Activated CD8-positive, alpha-beta T cell treated with anti-CD3 and anti-CD28 coated beads, Interleukin-2, amount 10 ng/mL, durations not matched to agents 7 days and 5 days (primary cell): Measurements from ENCODE around the gene GAS1. TPM values are rescaled to one million over a fixed set of nuclear protein-coding genes. Genes with fewer than 3 reads are reported as not detected.

Source experiments
- ATAC-seq: fragments of 150-1000 bp; cut with Tn5 transposase; one replicate; pipeline ENCODE4 v1.10.0; 2021; ENCODE audit warnings: moderate library complexity
- CTCF ChIA-PET: fragments of 350-600 bp; sonication (Branson Sonifier 250); formaldehyde crosslinking; loops from one replicate; lab custom pipeline; 2021; ENCODE audit warnings: antibody characterized with exemption; lab: Charles Lee
- POLR2A ChIA-PET: fragments of 350-600 bp; sonication (Branson Sonifier 250); formaldehyde crosslinking; loops from one replicate; lab custom pipeline; 2021; ENCODE audit warnings: antibody characterized with exemption; lab: Charles Lee
- DNase-seq: peaks from one replicate; pipeline ENCODE4 v3.0.0-alpha.2; 2020
- H3K27ac Mint-ChIP-seq: one replicate; pipeline ENCODE4 v1.8.0; 2021; ENCODE audit warnings: mild to moderate bottlenecking, mixed read lengths
- H3K27me3 Mint-ChIP-seq: one replicate; pipeline ENCODE4 v1.8.0; 2021; ENCODE audit warnings: low read depth, mixed read lengths
- H3K36me3 Mint-ChIP-seq: one replicate; pipeline ENCODE4 v1.8.0; 2021; ENCODE audit warnings: low read depth, mixed read lengths
- H3K4me1 Mint-ChIP-seq: one replicate; pipeline ENCODE4 v1.8.0; 2021; ENCODE audit warnings: low read depth, mixed read lengths
- H3K4me3 Mint-ChIP-seq: one replicate; pipeline ENCODE4 v1.8.0; 2021; ENCODE audit warnings: mild to moderate bottlenecking, mixed read lengths
- H3K9me3 Mint-ChIP-seq: one replicate; pipeline ENCODE4 v1.8.0; 2022; ENCODE audit warnings: mixed read lengths; ENCODE audit not compliant: insufficient read depth
- total RNA-seq, 2 experiments: library from RNA; stranded (reverse); gene quantifications; one replicate each; pipeline ENCODE4 v1.2.3, GENCODE V29; 2021

GAS1 gene, protein sequence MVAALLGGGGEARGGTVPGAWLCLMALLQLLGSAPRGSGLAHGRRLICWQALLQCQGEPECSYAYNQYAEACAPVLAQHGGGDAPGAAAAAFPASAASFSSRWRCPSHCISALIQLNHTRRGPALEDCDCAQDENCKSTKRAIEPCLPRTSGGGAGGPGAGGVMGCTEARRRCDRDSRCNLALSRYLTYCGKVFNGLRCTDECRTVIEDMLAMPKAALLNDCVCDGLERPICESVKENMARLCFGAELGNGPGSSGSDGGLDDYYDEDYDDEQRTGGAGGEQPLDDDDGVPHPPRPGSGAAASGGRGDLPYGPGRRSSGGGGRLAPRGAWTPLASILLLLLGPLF
- under 1 TPM in 1 of 2 experiments, not detected in 1; 0.18 TPM for total RNA-seq

DNA sequence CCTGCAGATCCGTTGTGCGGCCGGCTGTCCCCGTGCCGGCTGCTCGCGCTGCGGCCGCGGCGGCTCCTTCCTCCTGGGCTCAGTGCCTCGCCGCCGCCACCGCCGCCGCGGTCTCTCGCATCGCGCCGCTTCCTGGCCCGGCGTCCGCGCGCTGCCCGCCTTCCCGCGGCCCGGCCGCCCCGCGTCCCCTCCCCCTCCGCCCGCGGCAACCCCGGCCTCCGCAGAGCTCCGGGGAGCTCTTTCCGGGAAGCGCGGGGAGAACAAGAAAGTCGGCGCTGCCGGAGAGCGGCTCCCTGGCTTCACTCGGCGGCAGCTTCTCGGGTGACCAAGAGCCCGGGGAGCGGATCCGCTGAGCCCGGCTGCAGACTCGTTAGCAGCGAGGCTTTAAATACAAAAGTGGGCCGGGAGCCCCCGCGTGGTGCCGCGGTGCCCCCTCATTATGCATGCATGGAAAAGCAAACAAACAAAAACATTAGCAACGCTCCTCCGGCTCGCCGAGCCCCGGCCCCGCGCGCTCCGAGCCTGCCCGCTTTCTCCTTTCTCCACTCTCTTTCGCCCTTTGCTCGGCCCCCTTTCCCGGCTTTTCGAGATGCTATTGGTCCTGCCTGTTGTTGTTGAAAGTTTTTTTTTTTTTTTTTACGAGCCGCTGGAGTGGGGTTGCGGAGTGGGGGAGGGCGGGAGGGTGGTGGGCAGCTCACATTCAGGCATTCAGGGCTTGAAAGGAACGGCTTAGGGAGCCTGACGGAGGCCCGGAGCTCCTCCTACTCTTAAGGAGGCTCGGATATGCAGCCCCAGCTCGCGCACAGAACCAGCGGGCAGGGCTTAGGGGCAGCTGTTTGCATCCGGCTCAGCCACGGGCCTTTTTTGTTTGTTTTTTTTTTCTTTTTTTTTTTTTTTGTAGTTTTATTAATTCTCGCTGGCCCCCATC is at the start of gene GAS1:
GAS1 (minus strand) TSS at position 361 of the 928 bp plus-strand sequence. CDS start 727 bp downstream, outside the sequence.
- Mint-ChIP-seq H3K4me1 (peaks cover 16% of the 10 kb centered on the region), H3K27me3 (peaks cover 35% of the 10 kb centered on the region), H3K9me3 (peaks cover 8% of the 10 kb centered on the region), H3K36me3 (no peaks in the 10 kb centered on the region), H3K27ac (no peak within 1 kb of the TSS), H3K4me3 (peak within 1 kb of the TSS; percentile 77)
- CTCF ChIA-PET: interaction anchor here (0.9 to 1.1 kb wide), 4 partner anchors 10 to 378 kb away, joined by 3 to 5 read pairs (median 4); no protein-coding TSS in a partner anchor
- ATAC-seq (peak; percentile 76), DNase-seq (peak; percentile 75)
- POLR2A ChIA-PET: no interaction called here

DNA sequence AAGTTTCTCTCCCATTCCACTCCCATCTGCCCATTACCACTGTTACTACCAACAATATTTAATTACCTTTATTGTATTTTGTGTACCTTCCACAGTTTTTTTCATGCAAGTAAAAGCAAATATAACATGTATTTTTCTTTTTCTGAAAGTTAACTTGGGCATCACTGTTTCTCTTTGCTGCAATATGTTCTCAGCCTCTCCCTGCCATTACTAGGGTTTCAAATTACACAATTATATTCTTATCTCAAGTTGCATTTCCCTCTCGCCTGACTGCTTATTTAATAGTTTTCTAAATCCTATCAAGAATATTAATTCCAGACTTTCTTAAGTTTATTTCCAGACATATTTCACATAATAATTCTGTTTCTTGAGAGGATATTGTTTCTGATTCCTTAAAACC is 46.9 kb upstream of the GAS1 start:
- no peak overlapping the region for H3K4me3 Mint-ChIP-seq
- H3K27ac Mint-ChIP-seq: no peak overlapping the region
- no peaks in the 10 kb centered on the region for H3K36me3 Mint-ChIP-seq
- no peaks in the 10 kb centered on the region for H3K9me3 Mint-ChIP-seq
- no peaks in the 10 kb centered on the region for H3K4me1 Mint-ChIP-seq
- ChIA-PET CTCF (no interaction called here), POLR2A (no interaction called here)
- H3K27me3 Mint-ChIP-seq: peaks cover 4% of the 10 kb centered on the region
- DNase-seq (no peak), ATAC-seq (no peak)

DNA sequence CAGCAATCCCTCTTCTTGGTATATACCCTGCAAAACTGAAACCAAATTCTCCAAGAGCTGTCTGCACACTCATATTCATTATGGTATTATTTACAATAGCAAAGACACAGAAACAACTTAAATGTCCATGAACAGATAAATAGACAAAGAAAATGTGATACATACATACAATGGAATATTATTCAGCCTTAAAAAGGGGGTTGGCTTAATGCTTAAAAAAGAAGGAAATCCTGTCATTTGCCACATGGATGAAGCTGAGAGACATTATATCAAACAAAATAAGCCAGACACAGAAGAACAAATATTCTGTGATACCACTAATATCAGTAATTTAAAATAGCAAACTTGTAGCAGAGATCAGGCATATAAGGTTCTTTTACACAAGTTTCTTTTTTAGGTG is 46.5 kb upstream of the GAS1 start:
- POLR2A ChIA-PET: no interaction called here
- no peak for DNase-seq
- Mint-ChIP-seq H3K9me3 (no peaks in the 10 kb centered on the region), H3K27ac (no peak overlapping the region), H3K4me3 (no peak overlapping the region), H3K27me3 (peaks cover 4% of the 10 kb centered on the region), H3K36me3 (no peaks in the 10 kb centered on the region), H3K4me1 (no peaks in the 10 kb centered on the region)
- ATAC-seq: no peak
- CTCF ChIA-PET: no interaction called here

DNA sequence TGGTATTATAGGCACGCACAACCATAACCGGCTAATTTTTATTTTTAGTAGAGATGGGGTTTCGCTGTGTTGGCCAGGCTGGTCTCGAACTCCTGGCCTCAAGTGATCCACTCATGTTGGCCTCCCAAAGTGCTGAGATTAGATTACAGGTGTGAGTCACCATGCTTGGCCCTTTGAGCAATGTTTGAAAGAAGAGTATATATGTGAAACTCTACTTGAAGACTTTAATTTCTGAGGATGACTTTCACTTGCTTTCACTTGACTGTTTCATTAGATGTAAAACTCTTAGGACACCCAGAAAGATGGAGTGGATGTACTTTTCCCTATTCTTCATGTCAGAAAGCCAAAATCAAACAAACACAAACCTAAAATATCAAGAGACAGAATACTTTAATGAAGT is 43.8 kb upstream of the GAS1 start:
- Mint-ChIP-seq H3K27me3 (no peaks in the 10 kb centered on the region), H3K27ac (no peak overlapping the region), H3K36me3 (no peaks in the 10 kb centered on the region), H3K4me3 (no peak overlapping the region), H3K9me3 (no peaks in the 10 kb centered on the region), H3K4me1 (no peaks in the 10 kb centered on the region)
- ATAC-seq (no peak), DNase-seq (no peak)
- ChIA-PET CTCF (no interaction called here), POLR2A (no interaction called here)

DNA sequence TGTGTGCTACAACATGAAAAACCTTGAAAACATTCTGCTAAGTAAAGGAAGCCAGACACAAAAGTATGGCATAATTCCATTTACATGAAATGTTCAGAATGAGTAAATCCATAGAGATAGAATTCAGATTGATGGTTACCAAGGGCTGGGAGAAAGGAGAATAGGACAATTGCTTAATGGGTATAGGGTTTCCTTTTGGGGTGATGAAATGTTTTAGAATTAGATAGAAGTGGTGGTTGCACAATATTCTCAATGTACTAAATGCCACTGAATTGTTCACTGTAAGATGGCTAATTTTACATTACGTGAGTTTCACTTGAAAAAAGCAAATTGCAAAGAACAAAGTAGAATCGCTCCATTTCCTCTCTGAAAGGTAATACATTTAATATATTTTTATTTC is 43.0 kb upstream of the GAS1 start:
- Mint-ChIP-seq H3K4me3 (no peak overlapping the region), H3K4me1 (no peaks in the 10 kb centered on the region), H3K27ac (no peak overlapping the region), H3K27me3 (no peaks in the 10 kb centered on the region), H3K36me3 (no peaks in the 10 kb centered on the region), H3K9me3 (no peaks in the 10 kb centered on the region)
- CTCF ChIA-PET: no interaction called here
- POLR2A ChIA-PET: no interaction called here
- ATAC-seq (no peak), DNase-seq (no peak)

DNA sequence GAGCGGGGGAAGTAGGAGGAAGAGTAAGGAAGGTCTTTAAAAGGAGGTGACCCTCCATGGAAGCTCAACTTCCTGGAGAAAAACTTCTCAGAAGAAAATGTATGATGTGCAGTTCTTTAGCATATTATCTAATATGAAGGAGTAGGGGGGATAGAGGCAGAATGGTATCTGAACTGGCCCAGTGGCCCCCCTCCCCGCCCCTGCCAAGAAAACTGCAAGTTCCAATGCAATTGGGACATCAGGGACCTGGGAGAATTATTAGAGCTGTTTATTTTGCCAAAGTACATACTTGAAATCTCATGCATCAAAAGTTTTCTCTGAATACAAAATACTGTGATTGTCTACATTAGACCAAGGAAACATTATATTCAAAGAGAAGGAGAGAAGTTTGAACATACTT is 40.6 kb upstream of the GAS1 start:
- CTCF ChIA-PET: no interaction called here
- no peak for ATAC-seq

DNA sequence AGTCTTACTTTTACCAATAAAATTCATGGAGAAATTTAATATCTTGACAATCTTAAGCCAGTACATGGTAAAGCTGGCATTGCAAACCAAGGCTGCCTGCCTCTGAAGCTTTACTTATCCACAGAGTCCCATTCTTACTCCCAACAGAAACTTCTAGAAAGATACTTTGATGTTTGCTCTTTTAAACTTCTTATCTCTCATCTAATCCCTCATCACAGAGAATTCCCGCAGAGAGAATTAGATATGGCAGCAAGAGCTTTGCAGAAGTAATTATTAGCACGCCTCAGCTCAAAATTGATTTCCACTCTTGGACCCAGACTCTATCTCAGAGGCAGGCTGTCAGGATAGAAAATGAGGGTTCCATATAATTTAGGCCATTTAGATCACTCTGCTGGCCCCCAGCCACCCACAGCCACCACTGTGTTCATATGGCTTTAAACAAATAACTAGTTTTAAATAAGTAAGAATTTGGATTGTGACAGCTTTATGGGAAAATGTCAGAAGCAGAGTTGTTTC is 37.9 kb upstream of the GAS1 start:
- Mint-ChIP-seq H3K4me1 (no peaks in the 10 kb centered on the region), H3K36me3 (no peaks in the 10 kb centered on the region), H3K4me3 (no peak overlapping the region), H3K27me3 (no peaks in the 10 kb centered on the region), H3K9me3 (no peaks in the 10 kb centered on the region), H3K27ac (no peak overlapping the region)
- no peak for ATAC-seq
- CTCF ChIA-PET: interaction anchor here (0.6 to 1.2 kb wide), 2 partner anchors 37 to 54 kb away, joined by 3 read pairs; no protein-coding TSS in a partner anchor
- POLR2A ChIA-PET: no interaction called here
- DNase-seq: no peak

More for the DNA sequence above, 40.6 kb upstream of the GAS1 start:
- DNase-seq: no peak
- H3K36me3 Mint-ChIP-seq: no peaks in the 10 kb centered on the region
- no peaks in the 10 kb centered on the region for H3K27me3 Mint-ChIP-seq
- POLR2A ChIA-PET: no interaction called here
- H3K9me3 Mint-ChIP-seq: no peaks in the 10 kb centered on the region
- H3K4me3 Mint-ChIP-seq: no peak overlapping the region
- no peaks in the 10 kb centered on the region for H3K4me1 Mint-ChIP-seq
- H3K27ac Mint-ChIP-seq: no peak overlapping the region

DNA sequence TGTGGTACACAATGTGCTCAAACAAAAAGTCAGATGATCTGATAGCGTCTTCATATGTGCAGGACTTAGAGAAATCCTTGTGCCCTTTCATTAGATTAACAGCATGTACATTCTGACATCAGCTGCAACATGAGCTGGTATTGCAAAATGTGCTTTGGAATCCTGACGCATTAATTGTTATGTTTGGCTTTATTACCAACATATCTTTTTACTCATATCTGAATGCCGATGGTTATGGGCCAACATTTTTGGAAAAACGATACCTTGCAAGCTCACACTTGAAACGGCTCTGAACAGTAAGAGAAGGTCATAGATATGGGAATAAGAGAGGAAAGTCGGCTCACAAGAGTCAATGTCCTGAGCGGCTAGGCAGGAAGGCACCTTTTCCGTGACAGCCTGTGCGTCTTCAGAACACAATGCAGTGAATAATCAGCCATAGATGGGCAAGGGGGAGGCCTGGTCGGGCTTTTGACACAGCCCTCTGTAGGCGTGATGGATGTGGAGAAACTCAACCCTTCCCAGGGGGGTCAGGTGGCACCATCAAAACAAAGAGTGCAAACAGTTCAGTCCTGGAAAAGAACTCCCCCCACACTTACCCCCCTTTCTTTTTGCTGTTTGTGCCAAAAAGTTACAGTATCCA is 36.4 kb upstream of the GAS1 start:
- Mint-ChIP-seq H3K27me3 (no peaks in the 10 kb centered on the region), H3K27ac (no peak overlapping the region), H3K4me1 (no peaks in the 10 kb centered on the region), H3K36me3 (no peaks in the 10 kb centered on the region), H3K4me3 (no peak overlapping the region), H3K9me3 (no peaks in the 10 kb centered on the region)
- ChIA-PET POLR2A (no interaction called here), CTCF (no interaction called here)
- DNase-seq (no peak), ATAC-seq (no peak)

DNA sequence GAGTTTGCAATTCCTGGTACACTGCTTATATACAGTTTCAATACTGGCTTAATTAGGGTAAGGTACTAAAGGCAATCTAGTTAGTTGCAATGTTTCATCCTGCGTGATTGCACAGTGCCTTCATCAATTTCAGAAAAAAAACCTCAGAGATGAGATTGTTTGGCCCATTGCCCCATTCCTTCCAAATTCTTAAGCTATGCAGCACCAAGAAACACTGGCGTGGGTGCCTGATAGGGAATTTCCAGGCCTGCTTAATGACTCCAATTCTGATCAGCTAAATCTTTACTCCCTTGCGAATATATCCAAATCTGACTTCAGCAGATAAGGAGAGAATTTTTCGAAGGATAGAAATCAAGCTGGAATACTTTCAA is 35.9 kb upstream of the GAS1 start:
- Mint-ChIP-seq H3K36me3 (no peaks in the 10 kb centered on the region), H3K27ac (no peak overlapping the region), H3K27me3 (no peaks in the 10 kb centered on the region), H3K4me1 (no peaks in the 10 kb centered on the region), H3K4me3 (no peak overlapping the region), H3K9me3 (no peaks in the 10 kb centered on the region)
- DNase-seq: no peak
- ChIA-PET CTCF (no interaction called here), POLR2A (no interaction called here)
- no peak for ATAC-seq

DNA sequence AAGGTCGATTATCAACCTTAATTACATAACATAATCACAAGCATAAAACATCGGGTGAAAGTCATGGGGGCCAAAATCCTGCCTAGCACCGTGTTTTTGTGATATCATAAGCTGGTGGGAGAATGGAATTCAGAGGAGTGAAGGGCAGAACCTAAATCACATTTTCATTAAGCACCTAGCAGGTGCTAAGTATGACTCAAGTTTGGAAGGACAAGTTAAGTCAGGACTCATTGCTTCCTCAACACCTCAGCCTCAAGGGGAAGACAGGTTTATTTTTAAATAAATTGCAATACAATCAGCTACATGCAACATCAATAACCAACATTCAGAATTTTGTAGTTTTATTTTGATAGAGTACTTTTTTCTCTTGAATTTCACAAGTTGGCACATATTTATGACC is 33.5 kb upstream of the GAS1 start:
- H3K27ac Mint-ChIP-seq: no peak overlapping the region
- no peaks in the 10 kb centered on the region for H3K4me1 Mint-ChIP-seq
- ChIA-PET POLR2A (no interaction called here), CTCF (no interaction called here)
- ATAC-seq (no peak), DNase-seq (no peak)
- no peak overlapping the region for H3K4me3 Mint-ChIP-seq
- peaks cover 2% of the 10 kb centered on the region for H3K27me3 Mint-ChIP-seq
- H3K9me3 Mint-ChIP-seq: no peaks in the 10 kb centered on the region
- H3K36me3 Mint-ChIP-seq: no peaks in the 10 kb centered on the region

DNA sequence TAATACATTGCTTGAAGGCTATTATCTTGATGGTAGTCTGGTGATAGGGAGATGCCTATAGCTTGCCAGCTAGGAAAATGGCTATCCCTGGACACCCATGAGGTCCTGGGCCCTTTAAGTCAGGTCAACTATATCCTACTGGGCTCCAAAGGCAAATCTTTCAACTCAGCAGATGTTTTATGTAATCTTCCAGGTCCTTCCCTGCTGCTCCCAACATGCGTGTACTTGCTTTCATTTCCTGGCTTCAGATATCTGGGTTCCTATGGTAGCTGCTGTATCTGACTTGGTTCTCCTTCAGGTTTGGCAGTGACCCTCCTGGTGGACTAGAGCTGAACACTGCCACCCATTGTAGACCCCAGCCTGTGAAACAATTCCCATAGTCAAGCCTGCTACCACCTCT is 32.4 kb upstream of the GAS1 start:
- DNase-seq (no peak), ATAC-seq (no peak)
- Mint-ChIP-seq H3K36me3 (no peaks in the 10 kb centered on the region), H3K27ac (no peak overlapping the region), H3K9me3 (no peaks in the 10 kb centered on the region), H3K27me3 (peaks cover 2% of the 10 kb centered on the region), H3K4me1 (no peaks in the 10 kb centered on the region), H3K4me3 (no peak overlapping the region)
- ChIA-PET POLR2A (no interaction called here), CTCF (no interaction called here)
